Measurements from ENCODE around the gene STIL.

STIL gene

DNA sequence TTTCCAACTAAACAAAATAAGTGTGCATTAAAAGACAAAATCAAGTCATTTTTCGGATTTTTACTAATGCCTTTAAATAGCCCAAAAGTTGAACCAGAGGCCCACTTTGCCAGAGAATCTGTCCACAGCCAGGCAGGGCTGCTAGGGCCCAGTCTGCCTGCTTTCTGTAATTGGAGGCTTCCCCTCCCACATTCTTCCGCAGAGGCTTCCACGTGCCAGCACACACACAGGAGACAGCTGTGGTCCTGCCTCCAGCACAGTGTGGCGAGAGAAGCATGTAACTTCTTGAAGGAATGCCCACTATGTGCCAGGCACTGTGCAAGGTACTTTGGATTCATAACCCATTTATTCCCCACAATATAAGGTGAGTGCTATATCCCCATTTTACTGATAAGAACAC is 112.8 kb downstream of the STIL start:
- no peak overlapping the region for H3K4me3 ChIP-seq (ENCODE audit: control insufficient read depth in 1 of 7, extremely low read depth in 1 of 7, insufficient read depth in 4 of 7, low read depth in 2 of 7, low read length in 6 of 7)
- peaks cover 0 to 18% (median 3%) of the 10 kb centered on the region in 4 experiments for H3K4me1 ChIP-seq (ENCODE audit: control extremely low read depth in 1 of 4, control insufficient read depth in 4 of 4, insufficient read depth in 4 of 4, low read length in 3 of 4)
- ChIA-PET CTCF (interaction anchor here (0.7 to 5.4 kb wide), 12 partner anchors 8 to 62 kb away, joined by 3 to 35 read pairs (median 6); no protein-coding TSS in a partner anchor), POLR2A (interaction anchor here (1.7 kb wide), 1 partner anchor 11 kb away, joined by 4 read pairs; no protein-coding TSS in a partner anchor)
- DNase-seq, result peak in 1 of 3 donors; percentile 49
- no peak overlapping the region for H3K27ac ChIP-seq (ENCODE audit: insufficient read depth in 1 of 2, low read depth in 1 of 2, low read length in 2 of 2, poor library complexity in 1 of 2, severe bottlenecking in 2 of 2)
- H3K36me3 ChIP-seq (ENCODE audit: control insufficient read depth in 4 of 4, insufficient read depth in 4 of 4, low read length in 3 of 4), result no peaks in the 10 kb centered on the region
- no peaks in the 10 kb centered on the region for H3K9me3 ChIP-seq (ENCODE audit: control extremely low read depth in 1 of 5, control insufficient read depth in 4 of 5, insufficient read depth in 2 of 5, low read depth in 1 of 5, low read length in 4 of 5)
- H3K27me3 ChIP-seq (replicated peaks in 2 of 5; ENCODE audit: control insufficient read depth in 4 of 5, insufficient read depth in 5 of 5, low read length in 4 of 5), result no peaks in the 10 kb centered on the region
- 27% methylated on average over 3 of the region's 4 CpGs for WGBS (ENCODE audit: insufficient coverage)

All from common myeloid progenitor, CD34-positive (primary cell).